Thyroid gland (tissue), 4 donors: ENCODE results near the gene ATF3.
"Not testable (repeated sequence)": the region's sequence is repeated elsewhere in the genome, so short reads cannot be mapped to it uniquely, and the experiment has no call there.

Source experiments
- POLR2A ChIP-seq, 2 donors: fragments of 450-650 bp; IDR thresholded peaks; one replicate each; pipeline ENCODE4 v1.6.1; 2017; ENCODE audit warnings: antibody characterized with exemption in 2 of 2, mild to moderate bottlenecking in 2 of 2, moderate library complexity in 1 of 2
- TF ChIP-seq, protein P1 (sequence below), 6 experiments: fragments of 200-600 bp in 3 of 6; fragments of 450-650 bp in 3 of 6; sonication (generic) in 3 of 6; IDR thresholded peaks; one replicate each; pipeline ENCODE4 v1.5.1; 2016 to 2019; ENCODE audit warnings: antibody characterized with exemption in 6 of 6, mild to moderate bottlenecking in 2 of 6, inconsistent platforms in 1 of 6, moderate library complexity in 1 of 6

DNA sequence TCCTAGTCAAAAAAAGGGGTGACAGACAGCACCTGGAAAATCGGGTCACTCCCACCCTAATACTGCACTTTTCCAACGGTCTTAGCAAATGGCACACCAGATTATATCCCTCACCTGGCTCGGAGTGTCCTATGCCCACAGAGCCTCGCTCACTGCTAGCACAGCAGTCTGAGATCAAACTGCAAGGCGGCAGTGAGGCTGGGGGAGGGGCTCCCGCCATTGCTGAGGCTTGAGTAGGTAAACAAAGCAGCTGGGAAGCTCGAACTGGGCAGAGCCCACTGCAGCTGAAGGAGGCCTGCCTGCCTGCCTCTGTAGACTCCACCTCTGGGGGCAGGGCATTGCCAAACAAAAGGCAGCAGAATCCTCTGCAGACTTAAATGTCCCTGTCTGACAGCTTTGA is 49.7 kb downstream of the ATF3 start:
- TF ChIP-seq, protein P1, sequence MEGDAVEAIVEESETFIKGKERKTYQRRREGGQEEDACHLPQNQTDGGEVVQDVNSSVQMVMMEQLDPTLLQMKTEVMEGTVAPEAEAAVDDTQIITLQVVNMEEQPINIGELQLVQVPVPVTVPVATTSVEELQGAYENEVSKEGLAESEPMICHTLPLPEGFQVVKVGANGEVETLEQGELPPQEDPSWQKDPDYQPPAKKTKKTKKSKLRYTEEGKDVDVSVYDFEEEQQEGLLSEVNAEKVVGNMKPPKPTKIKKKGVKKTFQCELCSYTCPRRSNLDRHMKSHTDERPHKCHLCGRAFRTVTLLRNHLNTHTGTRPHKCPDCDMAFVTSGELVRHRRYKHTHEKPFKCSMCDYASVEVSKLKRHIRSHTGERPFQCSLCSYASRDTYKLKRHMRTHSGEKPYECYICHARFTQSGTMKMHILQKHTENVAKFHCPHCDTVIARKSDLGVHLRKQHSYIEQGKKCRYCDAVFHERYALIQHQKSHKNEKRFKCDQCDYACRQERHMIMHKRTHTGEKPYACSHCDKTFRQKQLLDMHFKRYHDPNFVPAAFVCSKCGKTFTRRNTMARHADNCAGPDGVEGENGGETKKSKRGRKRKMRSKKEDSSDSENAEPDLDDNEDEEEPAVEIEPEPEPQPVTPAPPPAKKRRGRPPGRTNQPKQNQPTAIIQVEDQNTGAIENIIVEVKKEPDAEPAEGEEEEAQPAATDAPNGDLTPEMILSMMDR (IDR thresholded peaks at IDR 0.05) = not testable (repeated sequence)
- TF ChIP-seq POLR2A (IDR thresholded peaks at IDR 0.05) = not testable (repeated sequence)
